Neutrophil (primary cell): ENCODE measurements around the gene KRTAP10-9.
"Not testable (repeated sequence)": the region's sequence is repeated elsewhere in the genome, so short reads cannot be mapped to it uniquely, and the experiment has no call there.

ENCODE experiments used
- H3K27ac ChIP-seq: fragments of 200-600 bp; sonication (generic); 2 replicates; pipeline ENCODE4 v1.5.1; 2016; ENCODE audit warnings: mild to moderate bottlenecking, moderate library complexity
- H3K27me3 ChIP-seq: fragments of 200-600 bp; sonication (generic); 2 replicates; pipeline ENCODE4 v1.6.0; 2016; ENCODE audit warnings: mild to moderate bottlenecking
- H3K36me3 ChIP-seq: fragments of 200-600 bp; sonication (generic); 2 replicates; pipeline ENCODE4 v1.5.1; 2017
- H3K4me1 ChIP-seq, 2 experiments: fragments of 200-600 bp in 1 of 2; sonication (generic) in 1 of 2; 1 replicate in 1 of 2; 2 replicates in 1 of 2; pipeline versions ENCODE4 v1.5.1 to v1.6.1; 2013 to 2016; ENCODE audit warnings: low read depth in 1 of 2, low read length in 1 of 2, mild to moderate bottlenecking in 1 of 2, moderate library complexity in 1 of 2; ENCODE audit not compliant: control insufficient read depth in 1 of 2, insufficient read depth in 1 of 2
- H3K4me3 ChIP-seq, 2 experiments: fragments of 200-600 bp in 1 of 2; sonication (generic) in 1 of 2; 1 replicate in 1 of 2; 2 replicates in 1 of 2; pipeline ENCODE4 v1.5.1; 2013 to 2016; ENCODE audit warnings: low read depth in 1 of 2, low read length in 1 of 2, mild to moderate bottlenecking in 1 of 2, moderate library complexity in 1 of 2
- H3K9me3 ChIP-seq: fragments of 200-600 bp; sonication (generic); 2 replicates; pipeline ENCODE4 v1.5.1; 2016
- TF ChIP-seq, protein P1 (sequence below): fragments of 200-600 bp; sonication (generic); IDR thresholded peaks from 2 replicates; pipeline ENCODE4 v1.5.1; 2016; ENCODE audit warnings: antibody characterized with exemption

KRTAP10-9 gene

DNA sequence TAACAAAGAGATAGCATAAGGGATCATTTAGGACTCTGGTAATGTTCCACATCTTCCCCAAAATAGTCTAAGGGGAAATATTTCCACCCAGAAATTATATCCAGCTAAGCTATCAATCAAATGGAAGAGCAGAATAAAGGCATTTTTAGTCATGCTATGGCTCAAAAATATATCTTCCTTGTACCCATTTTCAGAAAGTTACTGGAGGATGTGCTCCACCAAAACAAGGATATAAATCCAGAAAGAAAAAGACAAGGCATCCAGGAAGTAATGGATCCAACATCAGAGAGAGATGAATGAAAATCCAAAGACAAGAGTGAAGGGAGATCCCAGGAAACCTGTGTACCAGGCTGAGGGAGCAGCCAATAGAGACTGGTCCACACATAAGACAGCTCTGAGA lies 17.7 kb upstream of the KRTAP10-9 start:
- Histone ChIP-seq H3K9me3 (no peaks in the 10 kb centered on the region), H3K4me1 (no peaks in the 10 kb centered on the region), H3K36me3 (no peaks in the 10 kb centered on the region), H3K27ac (no peak overlapping the region), H3K27me3 (peaks cover 6% of the 10 kb centered on the region), H3K4me3 (no peak overlapping the region)
- TF ChIP-seq, protein P1, sequence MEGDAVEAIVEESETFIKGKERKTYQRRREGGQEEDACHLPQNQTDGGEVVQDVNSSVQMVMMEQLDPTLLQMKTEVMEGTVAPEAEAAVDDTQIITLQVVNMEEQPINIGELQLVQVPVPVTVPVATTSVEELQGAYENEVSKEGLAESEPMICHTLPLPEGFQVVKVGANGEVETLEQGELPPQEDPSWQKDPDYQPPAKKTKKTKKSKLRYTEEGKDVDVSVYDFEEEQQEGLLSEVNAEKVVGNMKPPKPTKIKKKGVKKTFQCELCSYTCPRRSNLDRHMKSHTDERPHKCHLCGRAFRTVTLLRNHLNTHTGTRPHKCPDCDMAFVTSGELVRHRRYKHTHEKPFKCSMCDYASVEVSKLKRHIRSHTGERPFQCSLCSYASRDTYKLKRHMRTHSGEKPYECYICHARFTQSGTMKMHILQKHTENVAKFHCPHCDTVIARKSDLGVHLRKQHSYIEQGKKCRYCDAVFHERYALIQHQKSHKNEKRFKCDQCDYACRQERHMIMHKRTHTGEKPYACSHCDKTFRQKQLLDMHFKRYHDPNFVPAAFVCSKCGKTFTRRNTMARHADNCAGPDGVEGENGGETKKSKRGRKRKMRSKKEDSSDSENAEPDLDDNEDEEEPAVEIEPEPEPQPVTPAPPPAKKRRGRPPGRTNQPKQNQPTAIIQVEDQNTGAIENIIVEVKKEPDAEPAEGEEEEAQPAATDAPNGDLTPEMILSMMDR: no peak

DNA sequence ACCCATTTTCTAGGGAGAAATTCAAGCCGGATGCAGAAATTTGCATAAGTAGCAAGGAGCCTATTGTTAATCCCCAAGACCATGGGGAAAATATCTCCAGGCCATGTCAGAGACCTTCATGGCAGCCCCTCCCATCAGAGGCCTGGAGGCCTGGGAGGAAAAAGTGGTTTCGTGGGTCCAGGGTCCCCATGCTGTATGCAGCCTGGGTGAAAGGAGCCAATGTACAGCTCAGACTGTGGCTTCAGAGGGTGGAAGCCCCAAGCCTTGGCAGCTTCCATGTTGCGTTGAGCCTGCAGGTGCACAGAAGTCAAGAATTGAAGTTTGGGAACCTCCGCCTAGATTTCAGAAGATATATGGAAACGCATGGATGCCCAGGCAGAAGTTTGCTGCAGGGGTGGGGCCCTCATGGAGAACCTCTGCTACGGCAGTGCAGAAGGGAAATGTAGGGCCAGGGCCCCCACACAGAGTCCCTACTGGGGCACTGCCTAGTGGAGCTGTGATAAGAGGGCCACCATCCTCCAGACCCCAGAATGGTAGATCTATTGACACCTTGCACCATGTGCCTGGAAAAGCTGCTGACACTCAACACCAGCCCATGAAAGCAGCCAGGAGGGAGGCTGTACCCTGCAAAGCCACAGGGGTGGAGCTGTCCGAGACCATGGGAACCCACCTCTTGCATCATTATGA lies 16.6 kb upstream of the KRTAP10-9 start:
- H3K36me3 ChIP-seq, H3K9me3 ChIP-seq, H3K27ac ChIP-seq, H3K4me3 ChIP-seq, H3K4me1 ChIP-seq, H3K27me3 ChIP-seq: not testable (repeated sequence)

- TF ChIP-seq, protein P1: no peak
- no peaks in the 10 kb centered on the region for H3K9me3 ChIP-seq
- H3K27ac ChIP-seq: no peak overlapping the region
- H3K36me3 ChIP-seq: no peaks in the 10 kb centered on the region
- no peak overlapping the region for H3K4me3 ChIP-seq
- H3K27me3 ChIP-seq: peaks cover 3% of the 10 kb centered on the region
- H3K4me1 ChIP-seq: peaks cover 0 to under 1% of the 10 kb centered on the region in 2 experiments
Observed at GRCh38 chr21:44611551-44611950, 15.3 kb upstream of the KRTAP10-9 start.

DNA sequence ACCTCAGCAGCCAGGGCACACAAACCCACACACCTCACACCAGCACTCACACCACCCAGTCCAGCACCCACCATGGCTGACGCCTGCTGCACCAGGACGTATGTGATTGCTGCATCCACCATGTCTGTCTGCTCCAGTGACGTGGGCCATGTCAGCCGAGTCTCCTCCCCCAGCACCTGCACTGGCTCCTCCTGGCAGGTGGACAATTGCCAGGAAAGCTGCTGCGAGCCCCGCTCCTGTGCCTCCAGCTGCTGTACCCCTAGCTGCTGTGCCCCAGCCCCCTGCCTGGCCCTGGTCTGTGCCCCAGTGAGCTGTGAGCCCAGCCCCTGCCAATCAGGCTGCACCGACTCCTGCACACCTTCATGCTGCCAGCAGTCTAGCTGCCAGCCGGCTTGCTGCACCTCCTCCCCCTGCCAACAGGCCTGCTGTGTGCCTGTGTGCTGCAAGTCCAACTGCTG lies 14.8 kb upstream of the KRTAP10-9 start, which contains the start of gene KRTAP10-8:
Gene KRTAP10-8 (plus strand): TSS at position 51 of the 458 bp plus-strand sequence. CDS start 22 bp downstream, at position 73.
- H3K4me3 ChIP-seq: no peak within 1 kb of the TSS

DNA sequence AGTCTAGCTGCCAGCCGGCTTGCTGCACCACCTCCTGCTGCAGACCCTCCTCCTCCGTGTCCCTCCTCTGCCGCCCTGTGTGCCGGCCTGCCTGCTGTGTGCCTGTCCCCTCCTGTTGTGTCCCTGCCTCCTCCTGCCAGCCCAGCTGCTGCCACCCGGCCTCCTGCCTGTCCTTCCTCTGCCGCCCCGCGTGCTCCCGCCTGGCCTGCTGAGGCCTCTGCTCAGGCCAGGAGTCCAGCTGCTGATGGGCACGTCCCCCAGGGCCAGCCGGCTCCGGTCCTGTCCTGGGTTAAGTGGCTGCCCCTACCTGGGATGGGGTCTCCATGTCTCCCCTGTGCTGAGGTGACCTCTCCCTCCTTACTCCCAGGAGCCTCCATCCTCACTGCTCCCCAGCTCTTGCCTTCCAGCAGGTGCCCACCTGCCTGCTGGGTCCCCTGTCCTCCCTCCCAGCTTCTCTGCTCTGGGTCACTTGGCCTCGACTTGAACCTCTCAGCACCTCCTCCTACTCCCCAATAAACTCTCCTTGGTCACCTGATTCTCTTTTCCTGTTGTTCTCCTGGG lies 14.1 kb upstream of the KRTAP10-9 start:
- H3K4me1 ChIP-seq: peaks cover 6 to 13% of the 10 kb centered on the region in 2 experiments
- H3K27me3 ChIP-seq: no peaks in the 10 kb centered on the region
- H3K36me3 ChIP-seq: no peaks in the 10 kb centered on the region
- H3K27ac ChIP-seq: no peak overlapping the region
- H3K9me3 ChIP-seq: no peaks in the 10 kb centered on the region
- TF ChIP-seq, protein P1: no peak
- no peak overlapping the region for H3K4me3 ChIP-seq

More for the DNA sequence above, 14.8 kb upstream of the KRTAP10-9 start, which contains the start of gene KRTAP10-8:
- peaks cover 0 to 6% of the 10 kb centered on the region in 2 experiments for H3K4me1 ChIP-seq
- TF ChIP-seq, protein P1: no peak
- no peaks in the 10 kb centered on the region for H3K27me3 ChIP-seq
- no peaks in the 10 kb centered on the region for H3K9me3 ChIP-seq
- H3K36me3 ChIP-seq: no peaks in the 10 kb centered on the region
- no peak within 1 kb of the TSS for H3K27ac ChIP-seq
